ENCODE measurements around the gene GPSM1.

The GPSM1 gene

GRCh38 chr9:136370687-136371532, 43.6 kb downstream of the GPSM1 start:
- Histone ChIP-seq H3K36me3 (replicated peaks) (peaks cover 5% of the 10 kb centered on the region), H3K9me3 (no peaks in the 10 kb centered on the region), H3K4me3 (no peak overlapping the region), H3K4me1 (no peaks in the 10 kb centered on the region), H3K27me3 (ENCODE audit: low read depth) (no peaks in the 10 kb centered on the region)
- DNase-seq (ENCODE audit: low spot score in 2 of 2), result no peak
- in situ Hi-C loops (cut with MboI; ENCODE audit: low sequenced_read_pairs), result no loop called here

- Histone ChIP-seq H3K4me1 (no peaks in the 10 kb centered on the region), H3K36me3 (replicated peaks) (peaks cover 11% of the 10 kb centered on the region), H3K27me3 (ENCODE audit: low read depth) (no peaks in the 10 kb centered on the region), H3K9me3 (no peaks in the 10 kb centered on the region), H3K4me3 (no peak overlapping the region)
- DNase-seq (ENCODE audit: low spot score in 2 of 2), result no peak
- in situ Hi-C loops (cut with MboI; ENCODE audit: low sequenced_read_pairs), result no loop called here
These were observed 44.2 kb downstream of the GPSM1 start for GRCh38 chr9:136371533-136371880.

- no peak for DNase-seq (ENCODE audit: low spot score in 2 of 2)
- no peaks in the 10 kb centered on the region for H3K4me1 ChIP-seq
- peaks cover 14% of the 10 kb centered on the region for H3K36me3 ChIP-seq (replicated peaks)
- H3K4me3 ChIP-seq, result no peak overlapping the region
- H3K27me3 ChIP-seq (ENCODE audit: low read depth), result no peaks in the 10 kb centered on the region
- in situ Hi-C loops (cut with MboI; ENCODE audit: low sequenced_read_pairs), result no loop called here
- H3K9me3 ChIP-seq, result no peaks in the 10 kb centered on the region
These were observed 44.7 kb downstream of the GPSM1 start for GRCh38 chr9:136372006-136372405.

GRCh38 chr9:136372561-136373299, 45.4 kb downstream of the GPSM1 start:
- Histone ChIP-seq H3K9me3 (no peaks in the 10 kb centered on the region), H3K4me3 (no peak overlapping the region), H3K36me3 (replicated peaks) (peaks cover 20% of the 10 kb centered on the region), H3K27me3 (ENCODE audit: low read depth) (no peaks in the 10 kb centered on the region), H3K4me1 (no peaks in the 10 kb centered on the region)
- DNase-seq (ENCODE audit: low spot score in 2 of 2), result peak in 1 of 2 experiments; percentile 52
- in situ Hi-C loops (cut with MboI; ENCODE audit: low sequenced_read_pairs), result no loop called here

- Histone ChIP-seq H3K27me3 (ENCODE audit: low read depth) (no peaks in the 10 kb centered on the region), H3K36me3 (replicated peaks) (peaks cover 23% of the 10 kb centered on the region), H3K4me1 (no peaks in the 10 kb centered on the region), H3K9me3 (no peaks in the 10 kb centered on the region), H3K4me3 (no peak within 1 kb of the TSS)
- in situ Hi-C loops (cut with MboI; ENCODE audit: low sequenced_read_pairs), result no loop called here
- DNase-seq (ENCODE audit: low spot score in 2 of 2), result no peak
These were observed 46.2 kb downstream of the GPSM1 start, which contains the start of gene CARD9 for GRCh38 chr9:136373300-136374182. Gene CARD9 (minus strand): TSS chr9:136373669. CDS start chr9:136372078, 1,591 bp downstream.

GRCh38 chr9:136374183-136374575, 46.8 kb downstream of the GPSM1 start:
- Histone ChIP-seq H3K4me3 (no peak overlapping the region), H3K9me3 (no peaks in the 10 kb centered on the region), H3K27me3 (ENCODE audit: low read depth) (no peaks in the 10 kb centered on the region), H3K36me3 (replicated peaks) (peaks cover 29% of the 10 kb centered on the region), H3K4me1 (no peaks in the 10 kb centered on the region)
- no peak for DNase-seq (ENCODE audit: low spot score in 2 of 2)
- in situ Hi-C loops (cut with MboI; ENCODE audit: low sequenced_read_pairs), result no loop called here

GRCh38 chr9:136375096-136375495, 47.8 kb downstream of the GPSM1 start:
- no peak for DNase-seq (ENCODE audit: low spot score in 2 of 2)
- Histone ChIP-seq H3K4me1 (no peaks in the 10 kb centered on the region), H3K9me3 (no peaks in the 10 kb centered on the region), H3K36me3 (replicated peaks) (peaks cover 37% of the 10 kb centered on the region), H3K27me3 (ENCODE audit: low read depth) (no peaks in the 10 kb centered on the region), H3K4me3 (no peak overlapping the region)
- in situ Hi-C loops (cut with MboI; ENCODE audit: low sequenced_read_pairs), result no loop called here

- Histone ChIP-seq H3K4me1 (no peaks in the 10 kb centered on the region), H3K36me3 (replicated peaks) (peaks cover 48% of the 10 kb centered on the region), H3K4me3 (no peak overlapping the region), H3K9me3 (no peaks in the 10 kb centered on the region), H3K27me3 (ENCODE audit: low read depth) (no peaks in the 10 kb centered on the region)
- no peak for DNase-seq (ENCODE audit: low spot score in 2 of 2)
- in situ Hi-C loops (cut with MboI; ENCODE audit: low sequenced_read_pairs), result no loop called here
These were observed 49.1 kb downstream of the GPSM1 start for GRCh38 chr9:136376457-136376856.

- H3K27me3 ChIP-seq (ENCODE audit: low read depth), result no peaks in the 10 kb centered on the region
- H3K4me1 ChIP-seq, result no peaks in the 10 kb centered on the region
- no peak for DNase-seq (ENCODE audit: low spot score in 2 of 2)
- no peak overlapping the region for H3K4me3 ChIP-seq
- in situ Hi-C loops (cut with MboI; ENCODE audit: low sequenced_read_pairs), result no loop called here
- peaks cover 59% of the 10 kb centered on the region for H3K36me3 ChIP-seq (replicated peaks)
- no peaks in the 10 kb centered on the region for H3K9me3 ChIP-seq
These were observed 50.2 kb downstream of the GPSM1 start for GRCh38 chr9:136377341-136378169.

GRCh38 chr9:136378170-136379002, 51.0 kb downstream of the GPSM1 start:
- DNase-seq (ENCODE audit: low spot score in 2 of 2), result no peak
- Histone ChIP-seq H3K4me3 (no peak overlapping the region), H3K4me1 (no peaks in the 10 kb centered on the region), H3K36me3 (replicated peaks) (peaks cover 68% of the 10 kb centered on the region), H3K9me3 (no peaks in the 10 kb centered on the region), H3K27me3 (ENCODE audit: low read depth) (no peaks in the 10 kb centered on the region)
- in situ Hi-C loops (cut with MboI; ENCODE audit: low sequenced_read_pairs), result no loop called here

- Histone ChIP-seq H3K36me3 (replicated peaks) (peaks cover 73% of the 10 kb centered on the region), H3K4me1 (no peaks in the 10 kb centered on the region), H3K27me3 (ENCODE audit: low read depth) (no peaks in the 10 kb centered on the region), H3K9me3 (no peaks in the 10 kb centered on the region), H3K4me3 (no peak overlapping the region)
- in situ Hi-C loops (cut with MboI; ENCODE audit: low sequenced_read_pairs), result no loop called here
- DNase-seq (ENCODE audit: low spot score in 2 of 2), result no peak
These were observed 51.6 kb downstream of the GPSM1 start for GRCh38 chr9:136379003-136379287.

- peaks cover 78% of the 10 kb centered on the region for H3K36me3 ChIP-seq (replicated peaks)
- no peaks in the 10 kb centered on the region for H3K4me1 ChIP-seq
- no peaks in the 10 kb centered on the region for H3K27me3 ChIP-seq (ENCODE audit: low read depth)
- H3K4me3 ChIP-seq, result no peak overlapping the region
- no peaks in the 10 kb centered on the region for H3K9me3 ChIP-seq
- in situ Hi-C loops (cut with MboI; ENCODE audit: low sequenced_read_pairs), result no loop called here
- no peak for DNase-seq (ENCODE audit: low spot score in 2 of 2)
These were observed 52.1 kb downstream of the GPSM1 start for GRCh38 chr9:136379401-136379800.
